Sciatic nerve (tissue), 2 donors: ENCODE data around the gene CXCL8. TPM values are rescaled to one million over a fixed set of nuclear protein-coding genes. Genes with fewer than 3 reads are reported as not detected.
"Not testable (repeated sequence)": the region's sequence is repeated elsewhere in the genome, so short reads cannot be mapped to it uniquely, and the experiment has no call there.

Experiments
- ATAC-seq: fragments of 200-7000 bp; cut with Tn5 transposase; one replicate; pipeline ENCODE4 v1.9.1; 2020; ENCODE audit warnings: mild to moderate bottlenecking, moderate library complexity
- DNase-seq: peaks from one replicate; pipeline ENCODE4 v3.0.0-alpha.2; 2020; ENCODE audit warnings: low spot score
- intact Hi-C: fragments of 100-400 bp; cut with DNase I; formaldehyde crosslinking; loops from one replicate; pipeline ENCODE4 v1.14.2; 2022
- total RNA-seq: library from RNA; stranded (reverse); fragmentation: NEBNext Ultra II Directional; extraction: Animal tissue kit (Norgen Biotek cat#: 25700); gene quantifications from one replicate; pipeline ENCODE4 v1.2.1, GENCODE V29; 2021
- donor health status: DM: no; HTN: no; CAD: no.
- donor health status: DM: no; HTN: no; CAD: no.

Gene CXCL8
- total RNA-seq, 1 donor from 2014 or later = 33.0 TPM

DNA sequence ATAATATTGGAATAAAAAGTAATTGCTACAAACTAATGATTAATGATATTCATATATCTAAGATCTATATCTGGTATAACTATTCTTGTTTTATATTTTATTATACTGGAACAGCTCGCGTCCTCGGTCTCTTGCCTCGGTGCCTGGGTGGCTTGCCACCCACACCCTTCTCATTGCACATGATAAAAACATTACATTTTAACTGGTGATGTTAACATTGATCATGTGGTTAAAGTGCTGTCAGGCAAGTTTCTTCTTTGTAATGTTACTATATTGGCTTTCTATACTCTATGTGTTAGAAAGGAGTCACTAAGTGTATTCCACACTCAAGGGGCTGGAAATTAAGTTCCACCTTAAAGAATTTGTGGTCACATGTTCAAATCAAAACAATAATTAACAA is 34.0 kb downstream of the CXCL8 start:
- intact Hi-C loops, DNase-seq: not testable (repeated sequence)

DNA sequence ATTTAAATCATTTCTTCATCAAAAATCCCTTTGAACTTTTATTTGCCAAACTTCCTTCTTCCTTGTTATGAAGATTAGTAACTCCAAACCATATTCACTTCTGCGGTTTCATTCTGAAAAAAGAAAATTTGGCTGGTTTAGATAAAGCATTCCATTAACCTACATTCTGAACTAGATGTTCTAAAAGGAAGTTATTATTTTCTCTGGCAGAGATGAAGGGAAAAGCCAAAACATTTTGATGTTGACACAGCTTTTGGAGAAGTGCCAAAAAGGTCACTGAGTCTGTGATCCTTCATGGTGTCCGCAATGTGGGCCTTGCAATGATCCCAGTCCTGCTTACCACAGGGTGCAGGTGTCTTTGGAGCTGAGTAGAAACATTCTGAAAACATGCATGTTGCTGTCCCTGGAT is 36.0 kb downstream of the CXCL8 start:
- DNase-seq (peak; percentile 62), ATAC-seq (peak; percentile 96)
- intact Hi-C loops = no loop called here

More for the DNA sequence above, 34.0 kb downstream of the CXCL8 start:
- ATAC-seq = not testable (repeated sequence)

DNA sequence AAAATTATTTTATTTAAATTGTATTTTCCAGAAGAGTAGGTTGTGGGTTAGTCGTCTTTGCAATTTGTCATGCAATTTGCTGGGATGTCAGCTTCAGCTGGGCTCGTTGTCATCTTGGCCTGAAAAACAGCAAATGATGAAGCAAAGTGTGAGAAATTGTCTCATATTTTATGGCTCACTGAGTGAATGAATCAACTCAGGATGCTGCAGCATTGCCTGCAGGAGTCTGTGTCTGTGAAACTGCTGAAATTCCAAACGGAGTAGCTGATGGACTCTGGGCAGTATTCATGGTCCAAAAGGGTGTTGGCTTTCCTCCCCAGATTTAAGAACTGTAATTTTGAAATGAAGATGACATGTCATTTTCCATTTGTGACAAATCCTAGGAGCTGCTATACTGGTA is 37.2 kb downstream of the CXCL8 start:
- ATAC-seq (peak; percentile 25), DNase-seq (no peak)
- intact Hi-C loops = no loop called here

DNA sequence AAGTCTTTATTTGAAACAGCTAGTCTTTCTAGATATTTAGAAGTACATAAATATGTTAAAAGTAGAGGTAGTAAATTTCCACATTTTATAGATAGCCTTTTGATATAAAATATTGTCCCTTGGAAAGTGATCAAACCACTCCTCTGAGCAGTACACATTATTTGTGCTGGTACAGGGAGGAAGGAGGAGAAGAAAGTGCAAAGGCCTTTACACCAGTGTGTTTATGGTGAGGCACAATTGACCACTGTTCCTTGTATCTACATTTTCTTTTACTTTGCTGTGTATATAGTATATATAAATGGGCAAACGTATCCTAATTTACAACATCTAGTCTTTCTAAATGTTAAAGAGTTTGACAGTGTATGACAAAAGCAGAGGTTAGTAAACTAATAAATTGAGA is 39.9 kb downstream of the CXCL8 start:
- no peak for ATAC-seq
- intact Hi-C loops = no loop called here

DNA sequence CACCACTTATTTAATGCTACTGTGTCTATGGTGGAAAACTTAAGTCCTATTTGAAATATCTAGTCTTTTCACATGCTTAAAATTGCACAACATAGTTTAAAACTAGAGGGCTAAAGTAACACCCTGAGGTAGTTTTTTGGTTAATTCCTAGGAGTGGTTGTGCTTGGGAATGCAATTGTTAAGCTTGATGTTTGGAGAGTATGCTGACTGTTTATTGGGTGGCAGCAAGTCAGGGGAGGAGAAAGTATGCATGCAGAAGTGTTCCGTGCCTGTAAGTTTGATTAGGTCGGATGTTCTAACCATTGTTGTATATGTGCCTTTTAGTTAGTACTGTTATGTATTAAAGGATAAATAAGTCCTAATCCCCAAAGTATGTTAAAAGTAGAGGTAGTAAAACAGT is 40.5 kb downstream of the CXCL8 start:
- no peak for ATAC-seq
- no peak for DNase-seq
- intact Hi-C loops = no loop called here

More for the DNA sequence above, 39.9 kb downstream of the CXCL8 start:
- DNase-seq = no peak

DNA sequence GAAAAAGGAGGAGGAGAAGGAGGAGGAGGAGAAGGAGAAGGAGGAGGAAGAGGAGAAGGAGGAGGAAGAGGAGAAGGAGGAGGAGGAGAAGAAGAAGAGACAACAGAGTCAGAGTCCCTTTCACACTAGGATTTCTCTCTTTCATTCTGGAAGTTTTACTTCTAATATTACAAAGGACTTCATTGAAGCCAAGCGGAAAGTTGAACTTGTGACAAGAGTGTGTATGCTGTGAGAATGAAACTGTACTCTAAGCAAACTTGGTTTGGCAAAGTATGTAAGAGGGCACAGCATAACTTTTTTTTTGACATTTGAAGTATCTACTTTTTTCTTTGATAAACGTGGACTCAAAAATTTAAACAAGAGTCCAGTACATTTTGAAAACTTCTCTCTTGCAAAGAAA is 48.0 kb downstream of the CXCL8 start:
- intact Hi-C loops = no loop called here
- DNase-seq (no peak), ATAC-seq (no peak)

Other genes with a start within 250 kb of the CXCL8 start
- not detected for gene RASSF6, start 120.1 kb upstream of the CXCL8 start, total RNA-seq
- 2.8 TPM for gene CXCL6, start 96.1 kb downstream of the CXCL8 start, total RNA-seq
- not detected for gene PF4V1, start 112.7 kb downstream of the CXCL8 start, total RNA-seq
- 11.6 TPM for gene CXCL1, start 128.8 kb downstream of the CXCL8 start, total RNA-seq
- gene PF4, start 241.5 kb downstream of the CXCL8 start, total RNA-seq = 2.8 TPM
- gene PPBP, start 247.6 kb downstream of the CXCL8 start, total RNA-seq = 10.9 TPM